ENCODE data around the gene TEKT5.
"Not testable (repeated sequence)": the region's sequence is repeated elsewhere in the genome, so short reads cannot be mapped to it uniquely, and the experiment has no call there.

TEKT5 gene

DNA sequence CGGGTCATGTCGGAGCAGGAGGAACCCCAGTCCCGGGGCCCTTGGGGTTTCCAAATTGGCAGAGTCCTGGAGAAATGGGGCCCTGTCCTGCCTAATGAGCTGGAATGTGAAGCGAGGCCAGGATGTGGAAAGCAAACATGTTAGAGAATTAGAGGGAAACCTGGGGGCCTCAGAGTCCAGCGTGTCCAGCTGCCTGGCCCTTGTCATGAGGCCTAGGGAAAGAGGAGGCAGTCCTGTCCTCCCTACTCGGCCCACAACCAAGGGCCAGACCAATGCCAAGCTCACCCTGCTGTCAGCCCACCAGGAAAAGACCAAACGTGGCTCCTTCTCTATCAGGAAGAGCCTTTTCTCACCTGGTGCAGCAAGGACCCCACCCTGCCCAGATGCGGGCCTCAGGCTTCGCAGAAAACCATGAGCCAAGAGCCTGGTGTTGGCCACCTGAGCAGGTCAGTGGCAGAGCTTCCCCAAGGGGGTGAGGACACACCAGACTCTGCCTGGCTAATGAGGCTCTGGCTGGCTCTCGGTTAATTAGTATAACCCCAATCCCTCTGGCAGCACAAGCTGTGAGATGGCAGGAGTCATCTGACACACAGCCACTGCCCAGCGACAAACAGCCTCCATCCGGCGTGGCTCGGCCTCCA, 10.1 kb downstream of the TEKT5 start:
- DNase-seq: no peak

DNA sequence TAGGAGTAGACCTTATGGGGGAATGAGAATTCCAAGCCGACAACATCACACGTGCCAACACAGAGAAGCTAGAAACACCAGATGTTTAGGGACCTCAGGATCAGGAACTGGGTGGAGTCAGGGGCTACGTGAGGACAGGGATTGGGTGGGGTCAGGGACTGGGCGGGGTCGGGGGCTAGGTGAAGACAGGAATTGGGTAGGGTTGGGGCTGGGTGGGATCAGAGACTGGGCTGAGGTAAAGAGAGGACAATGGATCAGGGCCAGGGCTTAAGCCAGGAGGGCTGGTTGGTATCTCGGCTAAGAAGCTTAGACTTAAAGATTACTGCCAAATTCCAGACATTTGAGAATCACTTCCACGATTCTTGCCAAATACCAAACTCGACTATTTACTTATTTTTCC, 11.6 kb downstream of the TEKT5 start:
- no peak for DNase-seq

DNA sequence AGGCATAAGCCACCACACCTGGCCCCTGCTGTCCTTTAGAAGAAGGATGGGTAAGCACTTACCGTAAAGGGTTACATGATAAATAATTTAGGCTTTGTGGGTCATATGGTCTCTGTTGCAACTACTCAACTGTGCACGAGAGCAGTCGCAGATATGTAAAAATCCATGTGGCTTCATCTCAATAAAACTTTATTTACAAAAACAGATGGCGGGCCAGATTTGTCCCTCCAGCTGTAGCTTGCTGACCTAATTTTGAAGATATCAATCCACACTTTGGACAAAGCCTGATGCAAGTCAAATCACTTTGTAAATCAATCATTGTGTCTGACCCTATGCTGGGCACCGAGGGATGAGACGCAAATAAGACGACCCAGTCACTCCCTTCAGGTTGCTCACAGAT, 12.1 kb downstream of the TEKT5 start:
- no peak for DNase-seq

DNA sequence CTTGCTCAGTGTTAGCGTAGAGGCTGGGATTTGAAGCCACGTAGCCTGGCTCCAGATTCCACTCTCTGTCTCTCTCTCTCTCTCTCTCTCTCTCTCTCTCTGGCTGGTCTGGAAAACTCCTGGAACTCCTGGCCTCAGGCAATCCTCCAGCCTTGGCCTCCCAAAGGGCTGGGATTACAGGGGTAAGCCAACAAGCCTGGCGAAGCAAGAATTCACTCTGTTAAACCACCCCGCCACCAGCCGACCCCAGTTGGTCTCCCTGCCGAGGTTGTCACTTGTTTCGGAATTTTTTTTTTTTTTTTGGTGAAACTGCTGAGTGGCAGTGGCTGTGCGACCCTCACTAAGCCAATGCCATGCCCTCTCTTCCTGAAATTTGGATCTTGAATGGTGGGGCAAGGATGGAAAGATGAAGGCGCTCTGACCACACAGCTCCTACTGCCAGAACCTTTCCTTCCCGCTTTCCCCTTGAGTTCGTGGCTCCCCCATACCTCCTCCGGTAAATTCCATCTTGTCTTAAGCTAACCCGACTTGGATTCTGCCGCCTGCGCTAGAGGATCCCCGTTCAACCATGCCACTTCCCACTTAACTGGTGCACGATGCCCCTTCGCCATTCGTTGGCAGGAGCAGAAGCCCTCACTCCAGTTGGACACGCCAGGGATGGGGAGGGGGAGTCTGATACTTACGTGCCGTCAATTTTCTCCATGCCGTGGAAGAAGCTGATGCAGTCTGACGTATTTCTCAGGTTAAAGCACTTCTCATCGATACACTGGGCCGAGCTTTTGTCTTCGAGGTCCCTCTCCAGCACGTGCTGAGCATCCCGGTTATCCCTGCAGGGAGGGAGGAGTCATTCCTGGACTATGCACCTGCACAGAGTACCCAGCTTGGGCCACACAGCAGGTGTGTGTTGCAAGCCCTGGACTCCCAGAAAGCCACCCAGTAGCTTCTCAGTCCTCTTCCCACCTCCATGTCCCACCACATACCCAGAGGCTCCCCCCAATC, 13.1 kb downstream of the TEKT5 start:
- no peak for DNase-seq

DNA sequence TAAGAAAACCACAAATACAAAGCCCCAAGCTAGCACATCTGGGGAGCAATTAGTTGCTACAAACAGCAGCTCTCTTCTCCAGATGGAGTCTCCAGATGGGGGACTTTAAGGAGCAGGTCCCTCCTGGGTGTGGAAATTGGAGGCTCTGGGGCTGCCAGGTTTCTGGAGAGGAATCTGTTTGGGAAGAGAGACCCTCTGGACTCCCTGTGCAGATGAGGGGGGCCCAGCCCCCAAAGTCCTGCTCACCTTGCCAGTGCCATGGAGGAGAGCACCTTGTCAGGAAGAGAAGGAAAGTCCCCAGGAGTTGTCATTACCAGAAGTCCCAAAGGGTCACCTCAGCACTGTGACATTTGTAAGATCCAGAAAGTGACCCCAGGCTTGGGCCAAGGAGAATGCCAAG, 14.8 kb downstream of the TEKT5 start:
- no peak for DNase-seq

DNA sequence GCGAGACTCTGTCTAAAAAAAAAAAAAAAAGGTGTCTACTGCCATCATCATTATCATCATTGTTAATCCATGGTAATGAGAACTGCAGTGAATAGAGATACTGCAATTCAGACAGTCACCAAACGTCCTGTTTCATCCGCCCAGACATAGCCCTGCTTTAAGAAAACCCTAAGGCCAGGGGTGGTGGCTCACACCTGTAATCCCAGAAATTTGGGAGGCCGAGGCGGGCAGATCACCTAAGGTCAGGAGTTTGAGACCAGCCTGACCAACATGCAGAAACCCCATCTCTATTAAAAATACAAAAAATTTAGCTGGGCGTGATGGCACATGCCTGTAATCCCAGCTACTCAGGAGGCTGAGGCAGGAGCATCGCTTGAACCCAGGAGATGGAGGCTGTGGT, 15.3 kb downstream of the TEKT5 start:
- not testable (repeated sequence) for DNase-seq

DNA sequence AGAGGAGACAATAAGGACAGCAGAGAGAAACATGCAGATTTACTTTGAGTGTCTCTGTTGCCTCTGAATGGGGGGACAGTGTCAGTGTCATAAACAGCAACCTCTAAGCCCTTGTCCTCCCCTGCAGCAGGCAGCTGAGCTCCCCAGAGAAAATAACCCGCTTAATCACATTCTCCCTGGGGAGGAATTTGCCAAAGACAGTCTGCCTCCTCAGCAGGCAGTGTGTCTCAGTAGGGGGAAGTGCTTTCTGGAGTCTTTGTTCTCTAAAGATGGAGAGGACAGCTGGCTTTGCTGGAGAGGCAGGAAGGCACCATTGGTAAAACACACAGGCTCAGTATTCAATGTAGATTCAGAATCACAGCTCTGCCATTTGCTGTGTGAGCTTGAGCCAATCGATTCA, 16.1 kb downstream of the TEKT5 start:
- no peak for DNase-seq

DNA sequence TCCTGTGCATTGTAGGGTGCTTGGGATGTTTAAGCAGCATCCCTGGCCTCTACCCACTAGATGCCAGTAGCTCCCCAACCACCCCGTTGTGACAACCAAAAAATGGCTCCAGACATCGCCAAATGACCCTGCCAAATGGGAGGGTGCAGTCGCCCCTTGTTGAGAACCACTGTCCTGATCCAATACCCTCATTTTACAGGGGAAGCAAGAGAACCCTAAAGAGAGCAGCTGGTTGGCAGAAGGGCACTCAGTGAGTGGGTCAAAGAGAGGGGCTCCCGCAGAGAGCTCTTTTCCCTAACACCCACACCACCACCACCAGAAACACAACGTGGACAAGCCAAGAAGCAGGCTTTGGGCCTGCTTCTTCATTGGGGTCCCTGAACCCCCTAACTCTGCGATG, 18.4 kb downstream of the TEKT5 start:
- no peak for DNase-seq

DNA sequence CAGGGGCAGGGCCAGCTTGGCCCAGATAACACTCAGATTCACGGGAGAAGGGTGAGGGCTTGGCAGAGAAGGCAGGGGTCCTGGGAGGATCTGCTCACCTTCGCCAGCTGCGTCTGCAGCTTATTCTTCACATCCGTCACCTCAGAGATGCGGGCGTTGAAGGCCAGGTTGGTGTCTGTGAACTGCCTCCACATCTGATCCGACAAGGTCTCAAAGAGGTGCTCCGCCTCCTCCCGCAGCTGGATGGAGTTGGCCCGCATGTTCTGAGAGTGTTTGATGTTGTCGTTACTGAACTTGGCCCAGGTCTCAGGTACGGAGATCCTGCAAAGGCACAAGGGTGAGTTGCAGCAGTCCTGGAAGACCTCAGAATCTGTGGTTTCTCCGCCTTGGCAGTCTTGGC, 18.9 kb downstream of the TEKT5 start:
- DNase-seq: no peak

DNA sequence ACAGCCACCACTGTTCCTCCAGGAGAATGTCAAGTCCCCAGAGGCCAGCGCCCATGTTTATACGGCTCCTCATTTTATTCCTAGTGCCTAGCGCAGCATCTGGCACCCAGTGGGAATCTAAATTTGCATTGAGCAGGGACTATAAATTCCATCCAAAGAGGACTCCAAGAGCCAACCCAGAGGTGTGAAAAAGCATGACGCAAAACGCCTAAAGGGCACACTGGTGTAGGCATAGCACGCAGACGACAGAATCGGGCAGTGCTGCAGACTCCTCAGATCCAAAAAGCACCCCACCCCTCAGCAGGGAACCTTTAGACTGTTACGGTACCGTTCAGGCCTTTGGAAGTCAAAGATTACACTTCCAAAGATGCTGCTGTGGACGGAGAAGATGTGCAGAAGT, 19.5 kb downstream of the TEKT5 start:
- DNase-seq: no peak

DNA sequence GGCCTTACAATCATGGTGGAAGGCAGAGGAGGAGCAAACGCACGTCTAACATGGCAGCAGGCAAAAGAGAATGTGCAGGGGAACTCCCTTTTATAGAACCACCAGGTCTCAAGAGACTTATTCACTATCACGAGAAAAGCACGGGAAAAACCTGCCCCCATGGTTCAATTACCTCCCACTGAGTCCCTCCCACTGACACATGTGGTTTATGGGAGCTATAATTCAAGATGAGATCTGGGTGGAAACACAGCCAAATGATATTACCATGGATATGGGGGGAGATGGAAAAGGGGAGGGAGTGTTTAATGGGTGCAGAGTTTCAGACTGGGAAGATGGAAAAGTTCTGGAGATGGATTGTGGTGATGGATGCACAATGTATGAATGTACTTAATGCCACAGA, 23.0 kb downstream of the TEKT5 start:
- no peak for DNase-seq

DNA sequence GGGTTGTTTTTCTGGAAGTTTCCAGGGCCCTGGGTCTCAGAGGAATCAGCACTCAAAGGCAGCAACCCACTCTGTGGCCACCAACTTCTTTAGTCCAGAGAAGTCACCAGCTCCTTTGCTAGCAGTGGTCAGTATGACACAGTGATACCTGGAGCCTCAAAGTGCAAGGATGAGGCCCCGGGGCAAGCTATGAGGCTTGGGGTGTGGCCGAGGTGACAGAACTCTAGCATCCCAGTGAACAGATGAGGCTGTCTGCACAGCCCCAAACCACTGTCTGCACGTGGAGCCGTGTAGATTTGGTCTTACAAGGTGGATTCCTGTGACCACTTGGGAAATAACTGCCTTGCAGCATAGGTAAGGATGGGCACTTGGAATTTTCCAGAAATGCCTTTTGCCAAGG, 24.9 kb downstream of the TEKT5 start:
- DNase-seq: no peak

DNA sequence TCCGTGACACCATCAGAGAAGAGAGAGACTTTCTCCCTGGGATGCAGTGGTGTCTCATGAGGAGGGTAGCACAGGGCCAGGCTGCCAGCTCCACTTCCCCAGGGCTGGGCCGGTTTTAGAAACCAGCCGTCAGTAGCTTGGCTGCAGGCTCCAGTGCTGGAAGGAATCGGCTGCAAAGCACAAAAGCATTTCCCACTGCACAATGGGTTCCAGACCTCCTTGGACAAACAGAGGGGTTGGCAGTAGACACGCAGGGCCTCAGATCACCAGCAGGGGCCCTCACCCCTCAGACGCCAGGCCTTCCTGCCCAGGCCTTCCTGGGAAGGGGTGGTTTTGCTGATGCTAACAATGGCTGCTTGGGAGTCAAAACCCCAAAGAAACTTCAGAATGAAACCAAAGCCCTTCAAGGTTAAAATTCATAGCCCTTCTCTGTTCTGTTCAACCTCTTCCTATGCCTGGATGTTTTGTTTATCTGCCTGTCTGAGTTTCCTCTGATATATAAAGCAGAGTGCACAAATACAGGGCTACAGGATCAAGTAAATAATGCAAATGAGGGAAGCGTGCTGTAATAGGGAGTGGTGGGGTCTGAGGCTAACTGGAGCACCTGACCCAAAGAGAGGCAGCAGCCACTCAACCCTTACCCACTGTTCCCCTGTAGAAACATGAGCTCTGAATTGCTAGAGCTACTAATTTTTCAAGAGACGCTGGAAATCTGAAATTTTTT, 26.2 kb downstream of the TEKT5 start:
- DNase-seq: no peak

DNA sequence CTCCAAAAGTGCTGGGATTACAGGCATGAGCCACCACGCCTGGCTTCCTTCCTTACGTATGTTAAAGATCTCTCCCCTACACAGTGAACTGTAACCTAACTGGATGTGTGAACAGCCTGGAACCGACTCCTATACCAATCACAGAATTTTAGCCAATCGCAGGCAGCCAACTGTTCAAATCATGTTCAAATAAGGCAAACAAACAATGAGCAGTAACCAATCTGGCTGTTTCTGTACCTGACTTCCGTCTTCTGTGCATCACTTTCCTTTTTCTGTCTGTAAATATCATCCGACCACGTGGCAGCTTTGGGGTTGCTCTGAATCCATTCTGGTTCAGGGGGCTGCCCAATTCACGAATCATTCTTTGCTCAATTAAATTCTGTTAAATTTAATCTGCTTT, 27.5 kb downstream of the TEKT5 start:
- DNase-seq: no peak

DNA sequence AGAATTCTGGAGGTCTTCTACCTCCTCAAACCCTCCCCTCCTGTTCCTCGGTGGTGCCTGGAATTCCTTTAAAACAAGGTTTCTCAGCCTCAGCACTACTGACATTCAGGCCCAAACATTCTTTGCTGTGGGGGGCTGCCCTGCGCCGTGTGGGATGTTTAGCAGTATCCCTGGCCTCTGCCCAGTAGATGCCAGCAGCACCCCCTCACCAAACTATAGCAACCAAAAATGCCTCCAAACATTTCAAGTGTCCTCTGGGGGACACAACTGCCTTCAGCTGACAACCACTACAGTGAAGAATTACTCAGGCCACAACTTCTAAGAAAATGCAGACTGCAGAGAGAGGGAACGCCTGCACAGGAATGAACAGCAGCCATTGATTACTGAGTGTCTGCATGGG, 28.4 kb downstream of the TEKT5 start:
- no peak for DNase-seq

DNA sequence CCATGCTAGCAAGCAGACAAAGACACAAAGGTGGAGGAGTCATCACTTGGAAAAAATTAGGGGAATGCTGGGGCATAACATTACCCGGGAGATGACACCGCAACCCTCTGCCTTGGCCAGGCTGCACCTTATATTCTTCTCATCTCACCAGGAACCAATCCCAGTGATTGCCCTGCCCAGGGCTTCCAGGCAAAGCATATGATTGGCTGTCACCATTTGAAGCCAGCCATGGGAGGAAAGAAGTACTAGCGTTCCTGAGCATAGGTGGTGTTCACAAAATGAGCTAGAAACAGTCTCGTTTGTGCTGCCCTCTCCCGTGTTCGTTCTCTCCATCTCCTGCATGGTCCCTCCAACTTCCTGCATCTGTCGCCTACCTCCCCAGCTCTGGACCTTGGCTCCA, 29.6 kb downstream of the TEKT5 start:
- DNase-seq: no peak

DNA sequence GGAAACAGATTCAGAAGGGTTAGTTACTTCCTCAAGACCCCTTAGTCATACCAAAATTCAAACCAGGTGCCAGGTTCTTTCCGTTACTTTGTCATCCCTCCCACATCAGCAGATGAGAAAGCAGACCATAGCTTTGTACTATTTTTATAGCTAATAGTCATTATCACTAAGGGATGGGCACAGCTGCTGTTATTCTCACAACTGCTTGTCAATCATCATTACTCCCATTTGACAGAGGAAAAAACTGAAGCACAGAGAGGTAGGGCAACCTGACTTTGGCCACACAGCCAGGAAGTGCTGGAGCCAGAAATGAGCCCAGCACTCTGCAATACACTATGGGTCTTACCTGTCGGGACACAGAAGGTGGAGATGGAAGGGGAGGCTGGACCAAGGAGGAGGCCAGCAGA, 30.0 kb downstream of the TEKT5 start:
- no peak for DNase-seq

DNA sequence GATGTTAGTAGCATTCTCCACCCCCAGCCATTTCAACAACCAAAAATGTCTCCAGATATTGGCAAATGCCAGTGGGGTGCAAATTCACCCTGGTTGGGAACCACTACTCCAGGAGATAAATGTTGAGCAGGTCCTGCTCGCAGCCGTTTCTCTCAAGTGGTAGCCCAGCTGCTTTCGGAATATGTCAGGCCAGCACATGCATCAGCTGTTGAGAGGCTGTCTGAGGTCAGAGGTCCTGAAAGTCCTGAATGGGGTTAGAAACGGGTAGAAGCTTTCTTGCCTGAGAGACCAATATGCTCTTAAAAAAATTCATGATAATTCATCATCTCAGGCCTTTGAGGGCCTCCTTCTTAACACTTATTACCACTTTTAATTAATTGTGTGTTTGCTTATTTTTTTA, 31.0 kb downstream of the TEKT5 start:
- no peak for DNase-seq

DNA sequence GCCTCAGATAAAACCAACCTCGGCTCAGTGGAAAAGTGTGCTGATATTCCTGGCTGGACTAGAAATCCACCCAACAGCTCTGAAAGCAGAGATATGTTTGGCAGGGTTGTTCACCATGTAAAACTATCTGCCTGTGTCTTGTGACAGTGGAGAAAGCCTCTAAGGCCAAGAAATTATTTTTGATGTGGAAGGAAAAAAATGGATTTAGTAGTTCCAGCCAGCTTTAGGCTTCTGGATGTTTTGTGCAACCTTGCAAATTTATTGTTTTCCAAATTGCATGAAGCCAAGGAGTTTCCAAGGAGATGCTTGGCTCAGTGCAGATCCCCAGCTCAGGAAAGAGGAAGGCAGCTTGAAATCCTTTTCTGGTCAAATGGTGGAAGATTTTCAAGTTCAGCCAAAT, 31.6 kb downstream of the TEKT5 start:
- no peak for DNase-seq

DNA sequence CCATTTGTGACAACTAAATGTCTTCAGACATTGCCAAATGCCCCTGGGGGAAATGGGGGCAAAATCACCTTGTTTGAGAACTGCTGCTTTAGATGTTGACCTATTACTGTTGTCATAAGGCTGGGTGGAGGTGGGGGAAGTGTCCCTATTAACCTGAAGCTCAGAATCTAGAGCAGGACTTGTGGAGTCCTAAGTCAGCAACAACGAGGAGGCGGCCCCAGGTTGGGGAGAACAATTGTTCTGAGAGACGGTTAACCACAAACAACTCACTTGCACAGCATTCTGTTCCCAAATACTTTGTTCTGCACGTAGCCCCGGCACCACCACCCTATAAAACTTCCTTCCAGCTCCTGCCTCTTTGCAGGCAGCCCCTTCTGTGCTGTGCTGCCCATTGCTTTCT, 32.5 kb downstream of the TEKT5 start:
- no peak for DNase-seq

DNA sequence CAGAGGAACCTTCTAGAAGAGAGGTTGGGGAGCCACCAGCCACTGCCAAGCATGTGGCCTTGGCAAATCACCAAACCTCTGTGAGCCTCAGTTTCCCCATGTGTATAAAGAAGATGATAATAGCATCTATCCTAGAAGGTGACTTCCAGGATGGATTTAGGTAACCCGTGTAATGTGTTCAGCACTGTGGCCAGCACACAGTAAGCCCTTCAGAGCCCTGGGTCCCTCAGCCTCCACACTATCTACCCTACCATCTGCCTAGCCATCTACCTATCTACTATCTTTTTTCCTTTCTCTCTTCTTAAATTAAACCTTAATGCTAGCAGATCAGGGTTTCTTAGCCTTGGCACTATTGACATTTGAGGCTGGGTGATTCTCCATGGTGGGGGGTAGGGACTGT, 33.0 kb downstream of the TEKT5 start:
- DNase-seq: no peak

DNA sequence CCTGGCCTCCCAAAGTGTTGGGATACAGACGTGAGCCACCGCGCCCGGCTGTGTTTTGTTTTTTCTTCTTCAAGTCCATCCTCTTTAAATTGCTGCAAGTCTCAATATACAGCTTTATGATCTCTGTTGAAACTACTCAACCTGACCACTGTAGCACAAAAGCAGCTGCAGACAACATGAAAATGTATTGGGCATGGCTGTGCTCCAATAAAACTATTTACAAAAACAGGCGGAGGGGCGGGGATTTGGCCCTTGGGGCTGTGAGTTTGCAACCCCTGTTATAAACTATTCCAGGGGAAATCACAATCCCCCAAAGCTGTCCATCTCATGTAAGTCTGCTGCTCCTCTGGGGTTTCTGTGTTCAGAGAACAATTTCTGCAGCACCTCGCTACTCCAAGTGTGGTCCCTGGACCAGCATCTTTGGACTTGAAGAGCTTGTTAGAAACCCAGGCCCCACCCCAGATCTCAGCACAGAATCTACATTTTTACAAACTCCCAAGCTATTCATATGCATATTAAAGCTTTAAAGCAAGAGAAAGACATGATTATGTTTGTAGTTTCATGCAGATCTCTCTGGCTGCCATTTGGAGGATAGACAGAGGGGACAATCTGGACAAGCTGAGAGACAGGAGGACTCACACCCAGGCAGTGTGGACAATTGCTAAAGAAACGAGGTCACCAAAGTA, 33.6 kb downstream of the TEKT5 start:
- DNase-seq: no peak

DNA sequence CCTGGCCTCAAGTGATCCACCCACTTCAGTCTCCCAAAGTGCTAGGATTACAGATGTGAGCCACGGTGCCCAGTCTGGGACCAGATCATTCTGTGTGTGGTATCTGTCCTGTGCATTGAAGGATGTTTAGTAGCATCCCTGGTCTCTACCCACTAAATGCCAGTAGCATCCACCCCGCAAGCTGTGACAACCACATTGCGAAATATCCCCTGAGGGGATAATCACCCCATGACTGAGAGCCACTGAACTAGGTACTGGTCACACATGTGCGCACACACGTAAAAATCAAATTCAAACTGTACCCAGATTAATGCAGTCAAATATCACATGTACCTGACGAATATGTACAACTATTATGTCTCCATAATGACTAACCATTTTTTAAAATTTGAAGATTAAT, 35.8 kb downstream of the TEKT5 start:
- DNase-seq: no peak

All from NCI-H1105 (cell line).